ENCODE measurements around the gene METRNL. TPM values are rescaled to one million over a fixed set of nuclear protein-coding genes. Genes with fewer than 3 reads are reported as not detected.
"Not testable (repeated sequence)": the region's sequence is repeated elsewhere in the genome, so short reads cannot be mapped to it uniquely, and the experiment has no call there.

Gene METRNL
- total RNA-seq (2014; rRNA removed; shearing (Covaris generic)) (16.9 and 18.8 TPM in 2 replicates), total RNA-seq (2022) (19.3 and 23.3 TPM in 2 replicates), Bru-seq, nascent RNA (percentile 40 among the genes with signal in this experiment), BruChase-seq, experiment 1, labeled RNA remaining after a 6-hour chase (percentile 43 among the genes with signal in this experiment), BruChase-seq, experiment 2, labeled RNA remaining after a 2-hour chase (percentile 48 among the genes with signal in this experiment)
- long read RNA-seq, transcript METRNL-201 (4 exons, 1,605 nt) = major isoform, 12 of 12 reads
- long read RNA-seq, partial matches to known transcripts = 0 of 12 reads
- long read RNA-seq, other reads (novel, unspliced or antisense) = 0 of 12 reads

- peak; percentile 83 for DNase-seq (ENCODE audit: low spot score)
- intact Hi-C loops (cut with micrococcal nuclease; ENCODE audit: unreplicated experiment) = no loop called here
- peak within 1 kb of the TSS; percentile 66 for H3K4me3 ChIP-seq (ENCODE audit: low read depth, low read length, poor library complexity, severe bottlenecking)
Observed at GRCh38 chr17:83079352-83079747, at the start of gene METRNL. Gene METRNL, plus strand, starts transcription at chr17:83079609. Its CDS starts 207 bp downstream, at chr17:83079816.

GRCh38 chr17:83030432-83030831, 49.0 kb upstream of the METRNL start:
- H2AFZ ChIP-seq (ENCODE audit: low read length) = no peak overlapping the region
- peaks cover 19% of the 10 kb centered on the region for H3K36me3 ChIP-seq (ENCODE audit: insufficient read depth, low read length)
- no peak overlapping the region for H3K4me2 ChIP-seq (ENCODE audit: low read length)
- H3K9me3 ChIP-seq (ENCODE audit: low read length) = no peaks in the 10 kb centered on the region; the same call in 1 of the 2 replicates
- ChIA-PET POLR2A (no interaction called here), CTCF (ENCODE audit: unreplicated experiment) (no interaction called here)
- H4K20me1 ChIP-seq (ENCODE audit: insufficient read depth, low read length) = no peaks in the 10 kb centered on the region
- no peak for DNase-seq (ENCODE audit: low spot score)
- H3K9me2 ChIP-seq (ENCODE audit: insufficient read depth, low read length) = no peaks in the 10 kb centered on the region
- no TSS peak for BruUV-seq (replicated peaks)
- intact Hi-C loops (cut with micrococcal nuclease; ENCODE audit: unreplicated experiment) = no loop called here
- H3K79me2 ChIP-seq (ENCODE audit: insufficient read depth, low read depth, low read length) = no peaks in the 10 kb centered on the region
- H3K4me3 ChIP-seq (ENCODE audit: low read depth, low read length, poor library complexity, severe bottlenecking) = no peak overlapping the region
- TF ChIP-seq, protein P1, sequence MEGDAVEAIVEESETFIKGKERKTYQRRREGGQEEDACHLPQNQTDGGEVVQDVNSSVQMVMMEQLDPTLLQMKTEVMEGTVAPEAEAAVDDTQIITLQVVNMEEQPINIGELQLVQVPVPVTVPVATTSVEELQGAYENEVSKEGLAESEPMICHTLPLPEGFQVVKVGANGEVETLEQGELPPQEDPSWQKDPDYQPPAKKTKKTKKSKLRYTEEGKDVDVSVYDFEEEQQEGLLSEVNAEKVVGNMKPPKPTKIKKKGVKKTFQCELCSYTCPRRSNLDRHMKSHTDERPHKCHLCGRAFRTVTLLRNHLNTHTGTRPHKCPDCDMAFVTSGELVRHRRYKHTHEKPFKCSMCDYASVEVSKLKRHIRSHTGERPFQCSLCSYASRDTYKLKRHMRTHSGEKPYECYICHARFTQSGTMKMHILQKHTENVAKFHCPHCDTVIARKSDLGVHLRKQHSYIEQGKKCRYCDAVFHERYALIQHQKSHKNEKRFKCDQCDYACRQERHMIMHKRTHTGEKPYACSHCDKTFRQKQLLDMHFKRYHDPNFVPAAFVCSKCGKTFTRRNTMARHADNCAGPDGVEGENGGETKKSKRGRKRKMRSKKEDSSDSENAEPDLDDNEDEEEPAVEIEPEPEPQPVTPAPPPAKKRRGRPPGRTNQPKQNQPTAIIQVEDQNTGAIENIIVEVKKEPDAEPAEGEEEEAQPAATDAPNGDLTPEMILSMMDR (conservative IDR thresholded peaks at IDR 0.05; ENCODE audit: low read length) = no peak
- TF ChIP-seq EZH2phosphoT487 (IDR thresholded peaks at IDR 0.05; ENCODE audit: borderline replicate concordance, low read depth, low read length) = no peak
- no peak overlapping the region for H3K27ac ChIP-seq (ENCODE audit: low read depth, low read length, poor library complexity, severe bottlenecking)
- H3K4me1 ChIP-seq (ENCODE audit: insufficient read depth, low read length, poor library complexity, severe bottlenecking) = no peaks in the 10 kb centered on the region

More at GRCh38 chr17:83079352-83079747, at the start of gene METRNL:
- H3K27ac ChIP-seq (ENCODE audit: low read depth, low read length, poor library complexity, severe bottlenecking) = no peak within 1 kb of the TSS
- H3K4me1 ChIP-seq (ENCODE audit: insufficient read depth, low read length, poor library complexity, severe bottlenecking) = peaks cover 34% of the 10 kb centered on the region
- POLR2A ChIA-PET = no interaction called here
- BruUV-seq (replicated peaks) = no TSS peak
- no peaks in the 10 kb centered on the region for H3K36me3 ChIP-seq (ENCODE audit: insufficient read depth, low read length)
- H3K9me2 ChIP-seq (ENCODE audit: insufficient read depth, low read length) = no peaks in the 10 kb centered on the region
- H3K79me2 ChIP-seq (ENCODE audit: insufficient read depth, low read depth, low read length) = no peaks in the 10 kb centered on the region
- peak within 1 kb of the TSS; percentile 82 for H3K4me2 ChIP-seq (ENCODE audit: low read length)
- peak within 1 kb of the TSS; percentile 42 for H2AFZ ChIP-seq (ENCODE audit: low read length)
- no peaks in the 10 kb centered on the region for H4K20me1 ChIP-seq (ENCODE audit: insufficient read depth, low read length)
- H3K9me3 ChIP-seq (ENCODE audit: low read length) = no peaks in the 10 kb centered on the region
- CTCF ChIA-PET (ENCODE audit: unreplicated experiment) = no interaction called here
- TF ChIP-seq, protein P1 (conservative IDR thresholded peaks at IDR 0.05; ENCODE audit: low read length) = no peak
- no peak for TF ChIP-seq EZH2phosphoT487 (IDR thresholded peaks at IDR 0.05; ENCODE audit: borderline replicate concordance, low read depth, low read length)

- intact Hi-C loops (cut with micrococcal nuclease; ENCODE audit: unreplicated experiment) = no loop called here
- Histone ChIP-seq H4K20me1 (ENCODE audit: insufficient read depth, low read length) (no peaks in the 10 kb centered on the region), H3K27ac (ENCODE audit: low read depth, low read length, poor library complexity, severe bottlenecking) (no peak overlapping the region), H3K9me3 (ENCODE audit: low read length) (no peaks in the 10 kb centered on the region; the same call in 1 of the 2 replicates), H3K4me1 (ENCODE audit: insufficient read depth, low read length, poor library complexity, severe bottlenecking) (no peaks in the 10 kb centered on the region), H3K9me2 (ENCODE audit: insufficient read depth, low read length) (no peaks in the 10 kb centered on the region), H3K36me3 (ENCODE audit: insufficient read depth, low read length) (peaks cover 29% of the 10 kb centered on the region), H3K4me3 (ENCODE audit: low read depth, low read length, poor library complexity, severe bottlenecking) (no peak overlapping the region), H3K4me2 (ENCODE audit: low read length) (no peak overlapping the region), H3K79me2 (ENCODE audit: insufficient read depth, low read depth, low read length) (no peaks in the 10 kb centered on the region), H2AFZ (ENCODE audit: low read length) (no peak overlapping the region)
- no peak for TF ChIP-seq EZH2phosphoT487 (IDR thresholded peaks at IDR 0.05; ENCODE audit: borderline replicate concordance, low read depth, low read length)
- TF ChIP-seq, protein P1 (conservative IDR thresholded peaks at IDR 0.05; ENCODE audit: low read length) = no peak
- no TSS peak for BruUV-seq (replicated peaks)
- no peak for DNase-seq (ENCODE audit: low spot score)
- ChIA-PET CTCF (ENCODE audit: unreplicated experiment) (no interaction called here), POLR2A (no interaction called here)
Observed at GRCh38 chr17:83031321-83031945, 48.0 kb upstream of the METRNL start.

GRCh38 chr17:83031946-83032451, 47.4 kb upstream of the METRNL start:
- POLR2A ChIA-PET; intact Hi-C loops (cut with micrococcal nuclease; ENCODE audit: unreplicated experiment); CTCF ChIA-PET (ENCODE audit: unreplicated experiment): not testable (repeated sequence)

More at GRCh38 chr17:83031946-83032451, 47.4 kb upstream of the METRNL start:
- not testable (repeated sequence) for H3K79me2 ChIP-seq (ENCODE audit: insufficient read depth, low read depth, low read length); H4K20me1 ChIP-seq (ENCODE audit: insufficient read depth, low read length); H3K4me3 ChIP-seq (ENCODE audit: low read depth, low read length, poor library complexity, severe bottlenecking); BruUV-seq (replicated peaks); H3K4me1 ChIP-seq (ENCODE audit: insufficient read depth, low read length, poor library complexity, severe bottlenecking); DNase-seq (ENCODE audit: low spot score); H3K9me2 ChIP-seq (ENCODE audit: insufficient read depth, low read length); H3K27ac ChIP-seq (ENCODE audit: low read depth, low read length, poor library complexity, severe bottlenecking); H2AFZ ChIP-seq (ENCODE audit: low read length); H3K9me3 ChIP-seq (ENCODE audit: low read length); H3K4me2 ChIP-seq (ENCODE audit: low read length)
- peaks cover 34% of the 10 kb centered on the region for H3K36me3 ChIP-seq (ENCODE audit: insufficient read depth, low read length)

All from OCI-LY7 (cell line).